ENCODE data around the gene ANKRD63.

Gene ANKRD63

DNA sequence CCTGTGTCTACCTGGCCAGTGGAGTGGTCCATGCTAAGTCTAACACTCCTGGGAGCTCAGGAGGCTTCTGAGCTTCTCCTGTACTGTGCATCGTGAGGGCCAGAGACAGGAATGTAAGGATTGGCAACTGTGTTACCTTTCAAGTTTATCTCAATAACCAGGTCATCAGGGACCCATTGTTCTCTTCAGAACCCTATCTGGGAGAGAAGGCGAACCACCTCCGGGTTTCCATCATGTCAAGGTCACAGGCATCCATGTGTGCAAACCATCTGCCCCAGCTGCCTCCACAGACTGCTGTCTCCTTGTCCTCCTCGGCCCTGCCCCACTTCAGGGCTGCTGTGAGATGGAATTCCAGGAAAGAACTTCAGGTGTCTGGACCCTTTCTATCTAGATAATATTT, 5.9 kb downstream of the ANKRD63 start:
- Histone ChIP-seq H3K9me3 (ENCODE audit: low read length) (peaks cover 2% of the 10 kb centered on the region), H3K4me1 (ENCODE audit: insufficient read depth, low read length) (peaks cover 17% of the 10 kb centered on the region), H3K36me3 (ENCODE audit: insufficient read depth, low read length) (no peaks in the 10 kb centered on the region), H2AFZ (ENCODE audit: low read depth, low read length) (no peak overlapping the region), H3K27me3 (ENCODE audit: insufficient read depth, low read length) (no peaks in the 10 kb centered on the region), H3K4me3 (ENCODE audit: low read length) (no peak overlapping the region)

DNA sequence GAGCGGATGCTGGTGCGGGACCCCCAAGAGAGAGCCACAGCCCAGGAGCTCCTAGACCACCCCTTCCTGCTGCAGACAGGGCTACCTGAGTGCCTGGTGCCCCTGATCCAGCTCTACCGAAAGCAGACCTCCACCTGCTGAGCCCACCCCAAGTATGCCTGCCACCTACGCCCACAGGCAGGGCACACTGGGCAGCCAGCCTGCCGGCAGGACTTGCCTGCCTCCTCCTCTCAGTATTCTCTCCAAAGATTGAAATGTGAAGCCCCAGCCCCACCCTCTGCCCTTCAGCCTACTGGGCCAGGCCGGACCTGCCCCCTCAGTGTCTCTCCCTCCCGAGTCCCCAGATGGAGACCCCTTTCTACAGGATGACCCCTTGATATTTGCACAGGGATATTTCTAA, 6.9 kb downstream of the ANKRD63 start:
- H3K27me3 ChIP-seq (ENCODE audit: insufficient read depth, low read length) = no peaks in the 10 kb centered on the region

GRCh38 chr15:40275523-40275922, 7.3 kb downstream of the ANKRD63 start:
- Histone ChIP-seq H3K9me3 (ENCODE audit: low read length) (no peaks in the 10 kb centered on the region), H3K4me3 (ENCODE audit: low read length) (no peak overlapping the region), H3K27me3 (ENCODE audit: insufficient read depth, low read length) (no peaks in the 10 kb centered on the region), H3K4me1 (ENCODE audit: insufficient read depth, low read length) (peaks cover 20% of the 10 kb centered on the region), H2AFZ (ENCODE audit: low read depth, low read length) (no peak overlapping the region), H3K36me3 (ENCODE audit: insufficient read depth, low read length) (no peaks in the 10 kb centered on the region)

More for the DNA sequence above, 6.9 kb downstream of the ANKRD63 start:
- Histone ChIP-seq H3K4me3 (ENCODE audit: low read length) (no peak overlapping the region), H3K36me3 (ENCODE audit: insufficient read depth, low read length) (no peaks in the 10 kb centered on the region), H3K4me1 (ENCODE audit: insufficient read depth, low read length) (peaks cover 20% of the 10 kb centered on the region), H3K9me3 (ENCODE audit: low read length) (peaks cover 2% of the 10 kb centered on the region), H2AFZ (ENCODE audit: low read depth, low read length) (no peak overlapping the region)

- H3K4me1 ChIP-seq (ENCODE audit: insufficient read depth, low read length) = peaks cover 19% of the 10 kb centered on the region
- H3K4me3 ChIP-seq (ENCODE audit: low read length) = no peak overlapping the region
- H2AFZ ChIP-seq (ENCODE audit: low read depth, low read length) = no peak overlapping the region
- no peaks in the 10 kb centered on the region for H3K27me3 ChIP-seq (ENCODE audit: insufficient read depth, low read length)
- no peaks in the 10 kb centered on the region for H3K36me3 ChIP-seq (ENCODE audit: insufficient read depth, low read length)
- H3K9me3 ChIP-seq (ENCODE audit: low read length) = no peaks in the 10 kb centered on the region
Observed at GRCh38 chr15:40274350-40275274, 8.3 kb downstream of the ANKRD63 start.

GRCh38 chr15:40273428-40273827, 9.4 kb downstream of the ANKRD63 start:
- Histone ChIP-seq H3K4me1 (ENCODE audit: insufficient read depth, low read length) (peaks cover 8% of the 10 kb centered on the region), H3K36me3 (ENCODE audit: insufficient read depth, low read length) (no peaks in the 10 kb centered on the region), H3K27me3 (ENCODE audit: insufficient read depth, low read length) (no peaks in the 10 kb centered on the region), H3K9me3 (ENCODE audit: low read length) (no peaks in the 10 kb centered on the region), H2AFZ (ENCODE audit: low read depth, low read length) (no peak overlapping the region), H3K4me3 (ENCODE audit: low read length) (no peak overlapping the region)

DNA sequence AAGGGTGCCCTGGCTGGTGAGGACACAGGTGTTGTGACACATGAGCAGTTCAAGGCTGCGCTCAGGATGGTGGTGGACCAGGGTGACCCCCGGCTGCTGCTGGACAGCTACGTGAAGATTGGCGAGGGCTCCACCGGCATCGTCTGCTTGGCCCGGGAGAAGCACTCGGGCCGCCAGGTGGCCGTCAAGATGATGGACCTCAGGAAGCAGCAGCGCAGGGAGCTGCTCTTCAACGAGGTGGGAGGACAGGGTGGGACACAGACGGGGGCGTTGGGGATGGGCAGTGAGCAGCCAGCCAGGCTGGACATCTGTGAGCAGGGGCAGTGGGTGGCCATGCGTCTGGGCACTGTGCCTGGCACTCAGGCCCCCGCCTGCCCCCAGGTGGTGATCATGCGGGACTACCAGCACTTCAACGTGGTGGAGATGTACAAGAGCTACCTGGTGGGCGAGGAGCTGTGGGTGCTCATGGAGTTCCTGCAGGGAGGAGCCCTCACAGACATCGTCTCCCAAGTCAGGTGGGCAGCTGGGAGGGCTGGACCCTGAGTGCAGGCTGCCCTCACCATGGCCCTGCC, 10.3 kb downstream of the ANKRD63 start:
- Histone ChIP-seq H3K4me3 (ENCODE audit: low read length) (no peak overlapping the region), H3K27me3 (ENCODE audit: insufficient read depth, low read length) (no peaks in the 10 kb centered on the region), H3K4me1 (ENCODE audit: insufficient read depth, low read length) (peaks cover 3% of the 10 kb centered on the region), H3K9me3 (ENCODE audit: low read length) (no peaks in the 10 kb centered on the region), H3K36me3 (ENCODE audit: insufficient read depth, low read length) (no peaks in the 10 kb centered on the region), H2AFZ (ENCODE audit: low read depth, low read length) (no peak overlapping the region)

- Histone ChIP-seq H3K27me3 (ENCODE audit: insufficient read depth, low read length) (no peaks in the 10 kb centered on the region), H2AFZ (ENCODE audit: low read depth, low read length) (no peak overlapping the region), H3K4me3 (ENCODE audit: low read length) (no peak overlapping the region), H3K9me3 (ENCODE audit: low read length) (no peaks in the 10 kb centered on the region), H3K4me1 (ENCODE audit: insufficient read depth, low read length) (peaks cover 6% of the 10 kb centered on the region), H3K36me3 (ENCODE audit: insufficient read depth, low read length) (no peaks in the 10 kb centered on the region)
Observed at GRCh38 chr15:40271685-40272484, 11.0 kb downstream of the ANKRD63 start.

DNA sequence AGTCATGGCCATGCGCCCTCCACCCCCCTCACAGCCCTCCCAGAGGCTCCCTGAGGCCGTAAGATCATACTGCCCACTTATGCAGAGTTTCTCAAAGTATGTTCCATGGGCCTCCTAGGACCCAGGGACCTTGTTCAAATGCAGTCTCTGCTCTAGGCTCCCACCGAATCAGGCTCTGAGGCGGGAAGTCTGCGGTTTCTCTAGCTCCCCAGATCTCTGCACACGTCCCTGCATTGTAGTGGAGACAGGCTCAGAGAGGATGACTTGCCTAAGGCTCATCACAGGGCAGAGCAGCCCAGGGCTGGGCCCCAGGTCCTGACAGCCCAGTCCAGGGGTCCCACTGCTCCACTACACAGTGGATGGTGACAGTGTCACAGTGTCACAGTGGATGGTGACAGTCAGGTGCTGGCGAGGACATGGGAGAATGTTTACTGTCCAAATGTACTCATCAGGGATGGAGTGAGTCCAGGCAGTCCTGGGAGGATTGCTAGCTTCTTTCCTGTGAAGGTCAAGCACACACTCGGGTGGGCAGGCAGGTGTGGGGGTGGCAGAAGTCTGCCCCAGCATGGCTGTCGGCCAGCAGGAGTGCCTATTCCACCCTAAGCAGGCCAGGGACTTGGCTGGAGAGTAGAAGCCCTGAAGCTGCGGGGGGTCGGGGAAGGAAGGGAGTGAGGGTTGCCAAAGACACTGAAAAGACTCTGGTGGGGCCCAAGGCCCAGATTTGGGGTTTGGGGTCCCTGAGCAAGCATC, 12.4 kb downstream of the ANKRD63 start:
- no peaks in the 10 kb centered on the region for H3K27me3 ChIP-seq (ENCODE audit: insufficient read depth, low read length)
- peaks cover 12% of the 10 kb centered on the region for H3K4me1 ChIP-seq (ENCODE audit: insufficient read depth, low read length)
- no peak overlapping the region for H2AFZ ChIP-seq (ENCODE audit: low read depth, low read length)
- H3K4me3 ChIP-seq (ENCODE audit: low read length) = no peak overlapping the region
- H3K36me3 ChIP-seq (ENCODE audit: insufficient read depth, low read length) = no peaks in the 10 kb centered on the region
- no peaks in the 10 kb centered on the region for H3K9me3 ChIP-seq (ENCODE audit: low read length)

GRCh38 chr15:40269604-40270003, 13.3 kb downstream of the ANKRD63 start:
- no peaks in the 10 kb centered on the region for H3K9me3 ChIP-seq (ENCODE audit: low read length)
- peaks cover 12% of the 10 kb centered on the region for H3K4me1 ChIP-seq (ENCODE audit: insufficient read depth, low read length)
- H2AFZ ChIP-seq (ENCODE audit: low read depth, low read length) = no peak overlapping the region
- H3K36me3 ChIP-seq (ENCODE audit: insufficient read depth, low read length) = no peaks in the 10 kb centered on the region
- no peaks in the 10 kb centered on the region for H3K27me3 ChIP-seq (ENCODE audit: insufficient read depth, low read length)
- no peak overlapping the region for H3K4me3 ChIP-seq (ENCODE audit: low read length)

GRCh38 chr15:40267670-40268069, 15.2 kb downstream of the ANKRD63 start:
- Histone ChIP-seq H2AFZ (ENCODE audit: low read depth, low read length) (no peak overlapping the region), H3K4me1 (ENCODE audit: insufficient read depth, low read length) (peaks cover 12% of the 10 kb centered on the region), H3K9me3 (ENCODE audit: low read length) (no peaks in the 10 kb centered on the region), H3K36me3 (ENCODE audit: insufficient read depth, low read length) (no peaks in the 10 kb centered on the region), H3K27me3 (ENCODE audit: insufficient read depth, low read length) (no peaks in the 10 kb centered on the region), H3K4me3 (ENCODE audit: low read length) (no peak overlapping the region)

GRCh38 chr15:40266828-40267304, 16.0 kb downstream of the ANKRD63 start:
- no peaks in the 10 kb centered on the region for H3K9me3 ChIP-seq (ENCODE audit: low read length)
- no peaks in the 10 kb centered on the region for H3K27me3 ChIP-seq (ENCODE audit: insufficient read depth, low read length)
- no peak overlapping the region for H2AFZ ChIP-seq (ENCODE audit: low read depth, low read length)
- H3K36me3 ChIP-seq (ENCODE audit: insufficient read depth, low read length) = no peaks in the 10 kb centered on the region
- H3K4me3 ChIP-seq (ENCODE audit: low read length) = no peak overlapping the region
- H3K4me1 ChIP-seq (ENCODE audit: insufficient read depth, low read length) = peaks cover 12% of the 10 kb centered on the region

DNA sequence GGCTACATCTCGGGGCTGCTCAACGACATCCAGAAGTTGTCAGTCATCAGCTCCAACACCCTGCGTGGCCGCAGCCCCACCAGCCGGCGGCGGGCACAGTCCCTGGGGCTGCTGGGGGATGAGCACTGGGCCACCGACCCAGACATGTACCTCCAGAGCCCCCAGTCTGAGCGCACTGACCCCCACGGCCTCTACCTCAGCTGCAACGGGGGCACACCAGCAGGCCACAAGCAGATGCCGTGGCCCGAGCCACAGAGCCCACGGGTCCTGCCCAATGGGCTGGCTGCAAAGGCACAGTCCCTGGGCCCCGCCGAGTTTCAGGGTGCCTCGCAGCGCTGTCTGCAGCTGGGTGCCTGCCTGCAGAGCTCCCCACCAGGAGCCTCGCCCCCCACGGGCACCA, 17.0 kb downstream of the ANKRD63 start:
- no peaks in the 10 kb centered on the region for H3K27me3 ChIP-seq (ENCODE audit: insufficient read depth, low read length)
- peaks cover 9% of the 10 kb centered on the region for H3K4me1 ChIP-seq (ENCODE audit: insufficient read depth, low read length)
- no peaks in the 10 kb centered on the region for H3K36me3 ChIP-seq (ENCODE audit: insufficient read depth, low read length)
- H3K4me3 ChIP-seq (ENCODE audit: low read length) = no peak overlapping the region
- no peaks in the 10 kb centered on the region for H3K9me3 ChIP-seq (ENCODE audit: low read length)
- no peak overlapping the region for H2AFZ ChIP-seq (ENCODE audit: low read depth, low read length)
